Endothelial cell of umbilical vein (primary cell): ENCODE results near the gene CYP4F22.

Source experiments
- GATA2 ChIP-seq: IDR thresholded peaks from 2 replicates; pipeline ENCODE4 v1.7.0; 2011; ENCODE audit warnings: low read depth, mild to moderate bottlenecking, moderate library complexity, mixed read lengths, low read length; ENCODE audit not compliant: insufficient read length, insufficient read depth
- JUN ChIP-seq: IDR thresholded peaks from 2 replicates; pipeline ENCODE4 v1.6.1; 2011; ENCODE audit warnings: borderline replicate concordance, low read depth; ENCODE audit not compliant: insufficient read length, insufficient read depth
- POLR2A ChIP-seq: IDR thresholded peaks from 2 replicates; pipeline ENCODE4 v1.6.1; 2012; ENCODE audit warnings: low read depth, mild to moderate bottlenecking, control low read depth, low read length
- POLR2AphosphoS5 ChIP-seq: IDR thresholded peaks from 2 replicates; pipeline ENCODE4 v1.6.1; 2012; ENCODE audit warnings: low read depth, mild to moderate bottlenecking, control low read depth, low read length, moderate library complexity; ENCODE audit not compliant: insufficient read depth
- TF ChIP-seq, protein P1 (sequence below), 2 donors: IDR thresholded peaks; 1 replicate in 1 of 2; 2 replicates in 1 of 2; pipeline ENCODE4 v1.5.1; 2011; ENCODE audit warnings: low read length in 2 of 2, mild to moderate bottlenecking in 2 of 2, moderate library complexity in 2 of 2, control low read depth in 1 of 2, inconsistent platforms in 1 of 2, low read depth in 1 of 2; ENCODE audit not compliant: insufficient read depth in 1 of 2; ENCODE audit errors: extremely low read depth in 1 of 2
- TF ChIP-seq, protein P2 (sequence below): IDR thresholded peaks from 2 replicates; pipeline ENCODE4 v1.6.1; 2011; ENCODE audit not compliant: insufficient read depth, insufficient read length

DNA sequence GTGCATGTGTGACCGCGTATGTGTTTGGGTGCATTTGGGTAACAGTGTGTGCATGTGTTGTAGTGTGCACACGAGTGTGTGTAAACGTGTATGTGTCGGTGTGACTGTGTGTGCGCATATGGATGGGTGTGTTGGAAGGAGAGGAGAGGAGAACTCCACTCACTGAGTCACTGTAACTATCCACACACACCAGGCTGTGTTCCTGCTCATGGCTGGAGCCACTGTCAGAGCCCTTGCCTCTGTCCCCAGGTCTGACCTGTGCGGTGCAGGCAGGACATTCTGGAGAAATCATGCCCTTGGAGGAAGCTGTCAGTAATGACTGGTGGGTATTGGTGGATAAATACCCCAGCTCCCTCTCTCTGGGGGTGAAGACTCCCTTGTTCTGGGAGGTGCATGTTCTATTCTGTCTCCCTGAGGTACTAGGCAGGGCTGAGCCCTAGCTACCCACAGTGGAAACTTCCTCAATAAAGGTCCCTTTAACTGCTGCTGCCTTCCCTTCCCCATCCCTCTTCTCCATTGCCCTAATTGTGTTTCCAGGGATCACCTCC lies 48.4 kb downstream of the CYP4F22 start:
- no peak for TF ChIP-seq POLR2AphosphoS5
- no peak for TF ChIP-seq POLR2A
- TF ChIP-seq, protein P1, sequence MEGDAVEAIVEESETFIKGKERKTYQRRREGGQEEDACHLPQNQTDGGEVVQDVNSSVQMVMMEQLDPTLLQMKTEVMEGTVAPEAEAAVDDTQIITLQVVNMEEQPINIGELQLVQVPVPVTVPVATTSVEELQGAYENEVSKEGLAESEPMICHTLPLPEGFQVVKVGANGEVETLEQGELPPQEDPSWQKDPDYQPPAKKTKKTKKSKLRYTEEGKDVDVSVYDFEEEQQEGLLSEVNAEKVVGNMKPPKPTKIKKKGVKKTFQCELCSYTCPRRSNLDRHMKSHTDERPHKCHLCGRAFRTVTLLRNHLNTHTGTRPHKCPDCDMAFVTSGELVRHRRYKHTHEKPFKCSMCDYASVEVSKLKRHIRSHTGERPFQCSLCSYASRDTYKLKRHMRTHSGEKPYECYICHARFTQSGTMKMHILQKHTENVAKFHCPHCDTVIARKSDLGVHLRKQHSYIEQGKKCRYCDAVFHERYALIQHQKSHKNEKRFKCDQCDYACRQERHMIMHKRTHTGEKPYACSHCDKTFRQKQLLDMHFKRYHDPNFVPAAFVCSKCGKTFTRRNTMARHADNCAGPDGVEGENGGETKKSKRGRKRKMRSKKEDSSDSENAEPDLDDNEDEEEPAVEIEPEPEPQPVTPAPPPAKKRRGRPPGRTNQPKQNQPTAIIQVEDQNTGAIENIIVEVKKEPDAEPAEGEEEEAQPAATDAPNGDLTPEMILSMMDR (IDR thresholded peaks at IDR 0.05; ENCODE audit: extremely low read depth in 1 of 2, insufficient read depth in 1 of 2, low read depth in 1 of 2, low read length in 2 of 2): no peak
- TF ChIP-seq, protein P2, sequence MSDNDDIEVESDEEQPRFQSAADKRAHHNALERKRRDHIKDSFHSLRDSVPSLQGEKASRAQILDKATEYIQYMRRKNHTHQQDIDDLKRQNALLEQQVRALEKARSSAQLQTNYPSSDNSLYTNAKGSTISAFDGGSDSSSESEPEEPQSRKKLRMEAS: no peak
- TF ChIP-seq GATA2: no peak
- TF ChIP-seq JUN: no peak
